Stimulated activated CD8-positive, alpha-beta memory T cell treated with anti-CD3 and anti-CD28 coated beads, Interleukin-12 subunit alpha, Interleukin-12 subunit beta, amount 100 ng/mL, for 4 hours (primary cell): ENCODE results near the gene OR2T8.

Experiments
- DNase-seq: peaks from one replicate; pipeline ENCODE4 v3.0.0-alpha.2; 2020; ENCODE audit warnings: low read depth

OR2T8 gene

GRCh38 chr1:247919952-247920351 is at the start of gene OR2T8:
Gene OR2T8 (plus strand): TSS chr1:247920252. CDS start chr1:247921018, 766 bp downstream.
- DNase-seq = no peak

- no peak for DNase-seq
Observed at GRCh38 chr1:247883346-247883745, 36.7 kb upstream of the OR2T8 start.

DNA sequence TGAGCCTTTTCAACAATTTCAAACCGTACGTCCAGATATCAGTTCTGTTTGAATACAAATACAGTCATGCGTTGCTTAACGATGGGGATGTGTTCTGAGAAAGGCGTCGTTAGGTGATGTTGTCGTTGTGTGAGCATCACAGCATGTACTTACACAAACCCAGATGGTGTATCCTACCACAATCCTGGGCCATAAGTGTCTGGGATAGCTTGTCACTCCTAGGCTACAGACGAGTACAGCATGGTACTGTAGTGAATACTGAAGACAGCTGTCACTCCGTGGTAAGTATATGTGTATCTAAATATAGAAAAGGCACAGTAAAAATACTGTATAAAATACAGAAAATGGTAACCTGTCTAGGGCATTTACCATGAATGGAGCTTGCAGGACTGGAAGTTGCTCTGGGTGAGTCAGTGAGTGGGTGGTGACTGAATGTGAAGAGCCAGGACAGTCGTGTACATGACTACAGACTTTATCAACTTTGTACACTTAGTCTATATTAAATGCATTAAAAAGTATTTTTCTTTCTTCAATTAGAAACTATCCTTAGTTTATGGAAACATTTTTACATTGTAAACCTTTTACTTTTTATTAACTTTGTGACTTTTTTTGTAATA is 35.1 kb upstream of the OR2T8 start:
- DNase-seq = no peak

DNA sequence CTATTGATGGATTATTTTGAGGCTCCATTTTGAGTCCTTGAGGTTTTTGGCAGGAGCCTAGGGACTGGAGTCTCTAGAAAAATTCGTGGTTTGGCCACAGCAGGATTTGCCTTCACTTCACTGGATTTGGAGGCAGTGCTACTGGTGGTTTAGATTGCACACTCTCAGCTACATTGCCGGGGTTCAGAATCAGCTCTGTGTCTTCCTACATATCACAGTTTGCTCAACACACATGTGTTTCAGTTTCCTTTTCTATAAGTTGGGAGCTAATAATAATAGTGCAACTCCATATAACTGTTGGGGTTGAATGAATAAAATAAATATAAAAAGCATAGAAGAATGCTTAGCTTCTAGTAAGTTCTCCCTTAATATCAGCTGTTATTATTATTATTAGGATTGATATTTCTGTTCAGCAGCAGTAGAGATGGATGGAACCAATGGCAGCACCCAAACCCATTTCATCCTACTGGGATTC is 24.9 kb upstream of the OR2T8 start, which contains the start of gene OR2W3:
Gene OR2W3, plus strand, starts transcription at position 425 of the 475 bp plus-strand sequence. Its CDS starts 0 bp downstream, at position 425.
- DNase-seq = no peak

GRCh38 chr1:247895976-247896375 is 24.1 kb upstream of the OR2T8 start:
- no peak for DNase-seq

- no peak for DNase-seq
Observed at GRCh38 chr1:247904122-247904521, 15.9 kb upstream of the OR2T8 start.

DNA sequence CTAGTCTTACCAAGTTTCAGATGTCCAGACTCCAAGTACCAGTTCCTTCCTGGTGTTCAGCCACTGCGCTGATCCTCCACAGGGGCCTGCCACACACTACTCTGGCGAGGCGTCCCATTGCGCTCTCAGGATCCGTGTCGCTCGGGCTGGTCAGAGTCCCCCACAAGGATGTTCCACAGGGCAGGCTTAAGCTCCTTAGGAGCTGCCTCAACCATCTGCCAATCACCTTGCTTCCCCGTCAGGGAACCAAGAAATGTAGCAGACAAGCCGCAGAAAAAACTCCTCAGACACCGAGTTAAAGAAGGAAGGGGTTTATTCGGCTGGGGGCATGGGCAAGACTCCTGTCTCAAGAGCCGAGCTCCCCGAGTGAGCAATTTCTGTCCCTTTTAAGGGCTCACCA is 14.9 kb upstream of the OR2T8 start:
- DNase-seq = no peak

DNA sequence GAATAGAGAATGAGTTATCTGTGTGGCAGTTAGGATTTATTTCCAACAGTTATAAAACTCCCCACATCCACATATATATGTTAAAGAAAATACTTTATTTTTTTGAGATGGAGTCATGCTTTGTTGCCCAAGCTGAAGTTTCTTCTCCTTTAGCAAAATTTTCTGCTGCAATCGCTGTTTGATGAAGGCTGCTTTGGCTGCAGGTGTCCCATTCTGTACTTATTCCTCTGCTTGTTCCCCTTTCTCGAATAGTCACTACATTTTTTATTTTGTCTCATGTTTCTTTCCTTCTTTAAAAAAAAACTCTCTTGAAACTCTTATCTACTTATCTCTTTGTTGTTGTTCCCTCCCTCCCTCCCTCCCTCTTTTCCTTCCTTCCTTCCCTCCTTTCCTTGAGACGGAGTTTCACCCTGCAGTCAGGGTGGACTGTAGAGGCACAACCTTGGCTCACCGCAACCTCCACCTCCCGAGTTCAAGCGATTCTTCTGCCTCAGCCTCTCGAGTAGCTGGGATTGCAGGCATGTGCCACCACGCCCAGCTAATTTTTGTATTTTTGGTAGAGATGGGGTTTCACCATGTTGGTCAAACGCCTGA is 14.0 kb upstream of the OR2T8 start:
- no peak for DNase-seq

- DNase-seq = no peak
Observed at GRCh38 chr1:247906504-247907047, 13.5 kb upstream of the OR2T8 start.

DNA sequence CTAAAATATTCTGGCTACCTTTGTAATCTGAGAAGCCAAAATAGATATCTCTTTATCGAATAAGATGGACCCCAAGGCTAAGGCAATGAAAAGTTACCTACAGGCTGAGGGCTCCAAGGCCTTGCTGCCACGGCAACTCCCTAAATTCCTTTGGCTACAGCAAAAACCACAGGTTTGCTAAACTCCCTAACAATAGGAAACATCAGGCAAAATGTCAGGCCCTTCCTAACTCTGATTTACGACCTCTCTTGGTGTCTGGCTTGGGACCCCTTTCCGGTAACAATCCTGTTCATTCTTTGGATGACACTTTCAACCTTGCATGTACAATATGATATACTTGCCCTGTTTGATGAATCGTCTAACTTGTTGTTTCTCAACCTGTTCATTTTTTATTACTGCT is 11.3 kb upstream of the OR2T8 start:
- DNase-seq = no peak

- no peak for DNase-seq
Observed at GRCh38 chr1:247913786-247914185, 6.3 kb upstream of the OR2T8 start.

DNA sequence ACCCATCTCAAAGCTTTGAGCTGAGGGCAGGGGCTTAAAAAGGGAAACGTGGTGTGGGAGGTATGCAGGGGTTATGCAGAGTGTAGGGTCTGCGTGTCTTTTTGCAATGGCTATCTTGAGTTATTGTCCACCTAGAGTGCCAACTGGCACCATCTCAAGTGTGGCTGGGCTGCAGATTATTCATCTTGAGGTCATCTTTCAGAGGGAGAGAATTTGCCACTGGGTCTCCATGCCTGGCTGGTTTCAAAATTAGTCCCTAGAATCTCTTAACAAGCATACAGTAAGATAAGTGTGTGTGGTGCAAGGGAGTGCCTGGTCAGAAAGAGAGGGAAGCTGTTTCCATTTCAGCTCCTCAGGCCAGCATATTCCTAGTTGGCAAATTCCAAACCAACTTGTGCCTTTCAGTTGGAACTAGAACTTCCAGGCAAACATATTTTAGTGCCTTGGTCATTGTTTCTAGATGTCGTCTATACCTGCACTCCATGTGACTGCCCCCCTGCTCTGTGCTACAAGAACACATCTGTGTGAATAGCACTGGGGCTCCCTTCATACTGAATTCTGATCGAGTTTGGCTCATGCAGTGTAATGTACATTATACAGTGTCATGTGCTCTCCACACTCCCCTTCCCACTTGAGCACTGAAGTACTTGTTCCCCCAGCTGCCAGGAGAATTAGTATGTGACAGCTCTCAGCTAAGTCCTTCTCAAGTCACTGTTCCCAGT is 5.0 kb upstream of the OR2T8 start:
- no peak for DNase-seq

- no peak for DNase-seq
Observed at GRCh38 chr1:247923941-247924340, 3.9 kb downstream of the OR2T8 start.

DNA sequence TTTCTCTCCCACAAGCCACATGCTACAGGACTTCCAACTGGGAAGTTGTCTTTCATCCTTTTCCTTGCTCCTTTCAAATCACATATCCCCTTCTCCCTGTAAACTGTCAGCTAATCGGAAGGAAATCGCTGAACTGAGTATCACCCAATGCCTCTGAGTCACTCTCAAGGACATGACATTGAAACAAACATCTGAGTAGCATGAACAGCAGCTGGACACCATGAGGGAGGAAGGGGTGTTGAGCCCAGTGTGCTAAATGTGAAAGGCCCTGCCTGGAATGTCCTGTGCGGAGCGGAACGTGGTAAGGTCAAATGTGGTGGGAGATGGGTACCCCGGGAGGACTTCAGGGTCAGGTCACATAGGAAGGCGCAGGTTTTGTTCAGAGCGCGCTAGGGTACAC is 4.8 kb downstream of the OR2T8 start, which contains the start of gene OR2AJ1:
Gene OR2AJ1, plus strand, starts transcription at position 22 of the 400 bp plus-strand sequence. CDS start 8,880 bp downstream, outside the sequence.
- DNase-seq = no peak

DNA sequence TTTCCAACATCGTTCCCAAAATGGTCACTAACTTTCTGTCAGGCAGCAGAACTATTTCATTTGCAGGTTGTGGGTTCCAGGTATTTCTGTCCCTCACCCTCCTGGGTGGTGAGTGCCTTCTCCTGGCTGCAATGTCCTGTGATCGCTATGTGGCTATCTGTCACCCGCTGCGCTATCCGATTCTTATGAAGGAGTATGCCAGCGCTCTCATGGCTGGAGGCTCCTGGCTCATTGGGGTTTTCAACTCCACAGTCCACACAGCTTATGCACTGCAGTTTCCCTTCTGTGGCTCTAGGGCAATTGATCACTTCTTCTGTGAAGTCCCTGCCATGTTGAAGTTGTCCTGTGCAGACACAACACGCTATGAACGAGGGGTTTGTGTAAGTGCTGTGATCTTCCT is 13.9 kb downstream of the OR2T8 start:
- DNase-seq = no peak

- DNase-seq = no peak
Observed at GRCh38 chr1:247935781-247936180, 15.7 kb downstream of the OR2T8 start.

DNA sequence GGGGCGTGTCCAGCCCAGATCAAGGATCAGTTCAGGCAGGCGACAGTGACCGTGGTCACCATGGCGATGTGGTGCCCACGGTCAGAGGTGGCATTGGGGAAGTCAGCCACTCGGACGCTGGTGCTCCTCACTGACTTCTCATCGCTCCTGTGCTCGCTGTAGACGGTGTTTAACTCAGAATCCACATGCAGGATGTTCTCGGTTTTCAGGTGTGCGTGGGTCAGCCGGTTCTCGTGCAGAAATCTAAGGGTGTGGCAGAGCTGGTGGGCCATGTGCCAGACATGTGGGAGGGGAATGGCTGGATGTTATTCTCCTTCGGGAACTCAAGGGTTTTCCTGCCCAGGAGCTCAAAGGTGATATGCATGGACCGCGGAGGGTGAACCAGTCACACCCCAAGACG is 16.4 kb downstream of the OR2T8 start:
- no peak for DNase-seq

DNA sequence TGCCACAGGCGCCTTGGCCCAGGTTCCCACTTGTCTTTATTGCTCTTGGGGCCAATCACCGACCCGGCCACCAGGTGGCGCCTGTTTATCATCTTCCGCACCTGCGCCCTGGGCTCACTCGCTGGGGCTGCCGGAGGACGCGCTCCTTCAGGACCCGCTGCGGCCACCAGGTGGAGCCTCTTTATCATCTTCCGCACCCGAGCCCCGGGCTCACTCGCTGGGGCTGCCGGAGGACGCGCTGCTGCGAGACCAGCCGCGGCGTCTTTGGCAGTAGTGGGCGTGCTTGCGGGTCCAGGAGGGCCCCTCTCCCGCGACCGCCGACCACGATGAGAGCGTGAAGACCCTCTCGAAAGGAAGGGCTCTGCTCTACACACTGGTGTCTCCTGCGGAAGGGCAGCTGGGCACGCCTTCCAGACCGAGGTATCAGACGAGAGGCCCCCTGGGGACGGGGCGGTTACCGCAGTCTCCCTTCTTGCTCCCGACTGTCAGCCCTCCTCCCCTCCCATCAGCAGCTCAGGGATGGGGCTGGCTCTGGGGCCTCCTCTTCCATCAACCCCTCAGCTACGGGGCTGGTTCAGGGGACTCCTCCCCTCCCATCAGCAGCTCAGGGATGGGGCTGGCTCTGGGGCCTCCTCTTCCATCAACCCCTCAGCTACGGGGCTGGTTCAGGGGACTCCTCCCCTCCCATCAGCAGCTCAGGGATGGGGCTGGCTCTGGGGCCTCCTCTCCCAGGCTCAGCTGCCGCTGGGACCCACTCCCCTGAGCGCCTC is 17.1 kb downstream of the OR2T8 start:
- DNase-seq = peak; percentile 67

DNA sequence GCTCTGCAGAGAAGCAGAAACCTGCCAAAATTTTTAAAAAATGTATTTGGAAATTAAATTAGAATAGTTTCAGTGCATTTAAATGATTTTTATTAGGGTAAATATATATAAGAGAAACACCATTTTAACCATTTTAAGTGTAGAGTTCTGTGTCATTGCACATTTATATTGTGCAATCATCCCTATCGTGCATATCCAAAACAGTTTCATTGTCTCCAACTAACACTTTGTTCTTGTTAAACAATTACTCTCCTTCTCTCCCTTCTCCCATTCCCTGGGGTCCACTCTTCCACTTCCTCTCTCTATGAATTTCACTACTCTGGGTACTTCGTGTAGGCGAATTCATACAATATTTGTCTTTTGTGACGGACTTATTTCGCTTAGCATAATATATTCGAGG is 22.6 kb downstream of the OR2T8 start:
- no peak for DNase-seq

DNA sequence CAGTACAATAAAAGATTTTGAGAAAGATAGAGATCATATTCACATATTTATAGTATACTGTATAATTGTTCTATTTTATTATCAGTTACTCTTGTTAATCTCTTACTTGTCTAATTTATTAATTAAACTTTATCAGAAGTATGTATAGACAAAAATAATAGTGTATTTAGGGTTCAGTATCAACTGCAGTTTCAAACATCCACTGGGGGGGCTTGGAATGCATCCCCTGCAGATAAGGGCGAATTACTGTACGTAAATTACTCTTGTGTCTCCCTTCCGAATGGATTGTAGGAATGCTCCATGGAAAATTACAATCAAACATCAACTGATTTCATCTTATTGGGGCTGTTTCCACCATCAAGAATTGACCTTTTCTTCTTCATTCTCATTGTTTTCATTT is 28.5 kb downstream of the OR2T8 start, which contains the start of gene OR2L8:
Gene OR2L8, plus strand, starts transcription at position 301 of the 400 bp plus-strand sequence. Its CDS starts 0 bp downstream, at position 301.
- no peak for DNase-seq

DNA sequence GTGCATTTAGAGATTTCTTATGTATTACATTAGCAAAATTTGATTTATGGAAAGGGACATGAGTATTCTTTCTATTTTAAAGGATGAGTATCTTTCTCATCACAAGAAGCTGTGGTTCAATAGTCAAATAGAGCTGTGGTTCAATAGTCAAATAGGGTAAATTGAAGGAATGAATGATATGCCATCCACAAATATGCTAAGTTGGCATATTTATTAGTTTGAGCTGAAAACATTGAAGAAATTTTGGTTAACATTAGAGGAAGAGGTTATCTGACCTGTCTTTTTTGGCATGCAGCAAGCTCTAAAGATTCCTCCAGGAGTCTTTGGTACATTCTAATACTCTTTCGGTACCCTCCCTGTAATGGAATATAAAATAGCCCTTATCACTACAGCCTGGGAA is 33.4 kb downstream of the OR2T8 start:
- DNase-seq = no peak

DNA sequence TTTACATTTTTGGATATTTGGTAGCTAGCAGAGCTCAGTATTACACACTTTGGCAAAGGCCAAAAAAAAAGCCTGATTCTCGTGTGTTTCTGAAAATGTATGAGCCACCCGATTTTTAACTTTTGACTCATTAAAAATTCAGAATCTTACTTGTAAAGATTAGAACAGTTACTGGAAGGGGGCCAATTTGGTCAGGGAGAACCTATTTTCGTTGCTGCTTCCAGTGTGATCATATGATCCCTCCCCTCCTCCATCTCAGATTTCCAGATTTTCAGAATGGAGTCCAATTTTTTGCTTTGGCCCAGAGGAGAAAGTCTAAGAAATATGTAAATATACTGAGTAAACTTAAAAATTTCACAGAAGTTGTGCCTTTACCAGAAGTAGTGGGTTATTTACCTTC is 41.7 kb downstream of the OR2T8 start:
- DNase-seq = no peak
